HG03196 (cell line): Measurements from ENCODE around the gene HFE.
"Not testable (repeated sequence)": the region's sequence is repeated elsewhere in the genome, so short reads cannot be mapped to it uniquely, and the experiment has no call there.

Experiments used
- ATAC-seq: cut with Tn5 transposase; IDR thresholded peaks from one replicate; pipeline ENCODE4 v1.9.1; 2021; ENCODE audit not compliant: unreplicated experiment

The HFE gene

DNA sequence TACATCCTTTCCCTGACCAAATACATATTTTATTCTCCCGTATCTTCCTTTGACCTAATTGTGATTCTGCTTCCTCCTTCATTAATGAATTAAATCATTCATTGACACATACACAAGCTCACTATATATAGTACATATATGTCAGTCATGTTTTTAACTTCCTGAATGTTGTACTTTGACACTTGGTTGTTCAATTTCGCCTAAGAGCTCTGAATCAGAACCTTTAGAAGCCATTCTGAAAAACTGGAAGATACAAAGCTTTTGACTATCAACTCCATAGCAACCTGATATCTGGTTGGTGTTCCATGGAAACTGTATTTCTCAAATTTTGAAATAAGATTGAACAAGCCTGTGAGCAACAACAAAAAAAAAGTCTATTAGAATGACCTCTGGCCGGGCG is 27.3 kb upstream of the HFE start:
- ATAC-seq, result no peak

DNA sequence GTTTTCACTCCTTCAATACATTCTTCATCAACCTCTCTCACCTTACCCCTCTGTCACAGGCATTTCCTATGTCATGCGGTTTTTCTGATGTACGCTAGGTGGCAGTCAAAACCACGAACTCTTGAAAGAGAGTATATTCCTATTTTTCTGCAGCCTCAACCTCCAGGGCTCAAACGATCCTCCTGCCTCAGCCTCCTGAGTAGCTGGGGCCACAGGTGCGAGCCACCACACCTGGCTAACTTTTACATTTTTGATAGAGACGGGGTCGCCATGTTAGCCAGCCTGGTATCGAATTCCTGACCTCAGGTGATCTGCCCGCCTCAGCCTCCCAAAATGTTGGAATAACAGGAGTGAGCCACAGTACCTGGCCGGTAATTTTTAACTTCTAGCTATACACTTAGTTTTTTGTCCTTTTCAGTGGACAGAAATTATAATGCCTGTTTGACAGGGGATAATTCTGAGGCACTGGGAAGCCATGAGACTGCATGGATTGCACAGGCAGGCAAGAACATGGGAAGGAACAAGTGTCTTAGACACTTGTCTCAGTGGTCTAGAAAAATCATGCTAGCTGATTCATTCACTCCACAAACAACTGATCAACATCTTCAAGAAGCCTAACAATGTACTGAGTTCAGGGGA is 22.5 kb upstream of the HFE start:
- no peak for ATAC-seq

DNA sequence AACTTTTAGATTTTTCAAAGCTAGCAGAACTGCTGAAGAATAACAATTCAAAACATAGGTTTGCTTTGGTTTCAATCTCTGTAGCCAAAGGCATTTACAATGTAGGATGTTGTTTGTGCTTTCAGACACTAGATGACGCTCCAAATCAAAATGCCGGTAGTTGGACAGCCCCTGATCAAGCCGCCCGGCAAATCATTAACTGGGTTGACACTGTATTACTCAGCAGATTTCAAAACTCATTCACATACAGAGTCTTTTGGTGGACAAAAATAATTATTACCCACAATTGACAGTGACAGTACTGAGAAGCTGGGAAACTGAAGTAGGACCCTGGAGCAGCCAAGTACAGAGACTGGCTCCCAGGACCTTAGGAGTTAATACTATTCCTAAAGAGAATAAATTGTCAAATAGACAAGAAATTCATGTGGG is 21.3 kb upstream of the HFE start:
- peak; percentile 81 for ATAC-seq

DNA sequence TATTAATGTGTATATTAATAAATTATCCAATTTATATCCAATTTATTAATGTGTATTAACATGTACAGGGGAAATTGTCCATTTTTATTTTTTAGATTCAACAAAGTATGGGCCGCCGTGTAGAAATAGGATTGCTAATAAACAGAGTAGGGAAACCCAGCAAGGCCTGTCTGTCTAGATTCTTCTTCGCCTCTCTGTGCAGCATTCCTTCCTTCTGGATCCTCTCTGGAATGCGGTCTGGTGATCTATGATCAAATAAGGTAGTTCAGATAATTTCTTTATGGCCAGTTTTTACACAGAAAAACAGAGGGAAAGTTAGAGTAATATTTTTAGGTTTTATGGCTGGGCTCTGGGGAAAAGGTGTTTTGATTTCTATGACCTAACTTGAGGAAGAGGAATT is 19.9 kb upstream of the HFE start:
- ATAC-seq, result no peak

DNA sequence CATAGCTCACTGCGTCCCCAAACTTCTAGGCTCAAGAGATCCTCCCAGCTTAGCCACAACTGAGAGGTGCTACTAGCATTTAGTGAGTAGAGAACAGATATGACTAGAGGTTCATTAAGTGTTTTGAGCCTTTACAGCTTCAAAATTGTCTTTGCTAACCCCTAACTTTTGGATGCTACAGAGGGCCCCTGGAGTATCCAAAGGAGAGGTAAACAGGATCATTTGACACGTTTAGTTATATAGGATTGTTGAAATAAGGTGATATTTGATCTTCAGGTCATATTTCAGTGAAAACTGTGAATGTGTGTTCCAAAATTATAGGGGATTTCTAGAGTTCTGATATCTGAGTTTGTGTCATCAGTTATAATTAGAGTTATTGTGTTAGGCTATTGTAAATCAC is 19.2 kb upstream of the HFE start:
- ATAC-seq, result no peak

GRCh38 chr6:26071135-26071534 is 16.1 kb upstream of the HFE start:
- no peak for ATAC-seq

GRCh38 chr6:26075063-26075717 is 12.0 kb upstream of the HFE start:
- ATAC-seq, result no peak

DNA sequence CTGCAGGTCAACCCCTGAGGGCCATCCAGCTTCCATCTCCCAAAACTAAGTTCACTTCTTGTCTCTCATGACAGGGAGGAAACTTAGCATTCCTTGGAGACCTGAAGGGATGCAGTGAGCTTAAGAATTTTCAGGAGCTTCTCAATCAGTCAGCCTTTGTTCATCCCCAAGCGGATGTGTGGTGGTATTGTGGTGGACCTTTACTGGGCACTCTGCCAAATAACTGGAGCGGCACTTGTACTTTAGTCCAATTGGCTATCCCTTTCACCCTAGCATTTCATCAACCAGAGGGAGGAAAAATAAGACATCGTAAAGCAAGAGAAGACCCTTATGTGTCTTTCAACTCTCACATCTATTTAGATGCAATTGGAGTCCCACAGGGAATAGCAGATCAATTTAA is 9.2 kb upstream of the HFE start:
- ATAC-seq, result not testable (repeated sequence)

DNA sequence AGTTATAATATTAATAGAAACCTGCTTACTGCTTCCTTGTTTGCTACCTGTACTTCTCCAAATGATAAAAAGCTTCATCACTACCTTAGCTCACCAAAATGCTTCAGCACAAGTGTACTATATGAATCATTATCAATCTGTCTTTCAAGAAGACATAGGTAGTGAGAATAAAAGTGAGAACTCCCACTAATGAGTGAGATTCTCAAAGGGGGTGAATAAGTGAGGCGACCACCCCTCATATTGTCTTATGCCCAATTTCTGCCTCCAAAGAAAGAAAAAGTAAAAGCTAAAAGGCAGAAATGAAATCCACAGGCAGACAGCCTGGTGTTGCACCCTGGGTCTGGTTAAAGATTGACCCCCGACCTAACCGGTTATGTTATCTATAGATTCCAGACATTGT is 6.1 kb upstream of the HFE start:
- not testable (repeated sequence) for ATAC-seq

GRCh38 chr6:26086211-26086610 is 1.0 kb upstream of the HFE start:
- ATAC-seq, result no peak

DNA sequence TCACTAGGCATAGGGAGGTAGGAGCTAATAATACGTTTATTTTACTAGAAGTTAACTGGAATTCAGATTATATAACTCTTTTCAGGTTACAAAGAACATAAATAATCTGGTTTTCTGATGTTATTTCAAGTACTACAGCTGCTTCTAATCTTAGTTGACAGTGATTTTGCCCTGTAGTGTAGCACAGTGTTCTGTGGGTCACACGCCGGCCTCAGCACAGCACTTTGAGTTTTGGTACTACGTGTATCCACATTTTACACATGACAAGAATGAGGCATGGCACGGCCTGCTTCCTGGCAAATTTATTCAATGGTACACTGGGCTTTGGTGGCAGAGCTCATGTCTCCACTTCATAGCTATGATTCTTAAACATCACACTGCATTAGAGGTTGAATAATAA is 1.1 kb downstream of the HFE start:
- ATAC-seq, result no peak

DNA sequence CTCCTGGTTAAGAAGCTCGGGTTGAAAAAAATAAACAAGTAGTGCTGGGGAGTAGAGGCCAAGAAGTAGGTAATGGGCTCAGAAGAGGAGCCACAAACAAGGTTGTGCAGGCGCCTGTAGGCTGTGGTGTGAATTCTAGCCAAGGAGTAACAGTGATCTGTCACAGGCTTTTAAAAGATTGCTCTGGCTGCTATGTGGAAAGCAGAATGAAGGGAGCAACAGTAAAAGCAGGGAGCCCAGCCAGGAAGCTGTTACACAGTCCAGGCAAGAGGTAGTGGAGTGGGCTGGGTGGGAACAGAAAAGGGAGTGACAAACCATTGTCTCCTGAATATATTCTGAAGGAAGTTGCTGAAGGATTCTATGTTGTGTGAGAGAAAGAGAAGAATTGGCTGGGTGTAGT is 2.0 kb downstream of the HFE start:
- no peak for ATAC-seq

DNA sequence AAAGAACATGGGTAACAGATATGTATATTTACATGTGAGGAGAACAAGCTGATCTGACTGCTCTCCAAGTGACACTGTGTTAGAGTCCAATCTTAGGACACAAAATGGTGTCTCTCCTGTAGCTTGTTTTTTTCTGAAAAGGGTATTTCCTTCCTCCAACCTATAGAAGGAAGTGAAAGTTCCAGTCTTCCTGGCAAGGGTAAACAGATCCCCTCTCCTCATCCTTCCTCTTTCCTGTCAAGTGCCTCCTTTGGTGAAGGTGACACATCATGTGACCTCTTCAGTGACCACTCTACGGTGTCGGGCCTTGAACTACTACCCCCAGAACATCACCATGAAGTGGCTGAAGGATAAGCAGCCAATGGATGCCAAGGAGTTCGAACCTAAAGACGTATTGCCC is 5.2 kb downstream of the HFE start:
- ATAC-seq, result no peak

DNA sequence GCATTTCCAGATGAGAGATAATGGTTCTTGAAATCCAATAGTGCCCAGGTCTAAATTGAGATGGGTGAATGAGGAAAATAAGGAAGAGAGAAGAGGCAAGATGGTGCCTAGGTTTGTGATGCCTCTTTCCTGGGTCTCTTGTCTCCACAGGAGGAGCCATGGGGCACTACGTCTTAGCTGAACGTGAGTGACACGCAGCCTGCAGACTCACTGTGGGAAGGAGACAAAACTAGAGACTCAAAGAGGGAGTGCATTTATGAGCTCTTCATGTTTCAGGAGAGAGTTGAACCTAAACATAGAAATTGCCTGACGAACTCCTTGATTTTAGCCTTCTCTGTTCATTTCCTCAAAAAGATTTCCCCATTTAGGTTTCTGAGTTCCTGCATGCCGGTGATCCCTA is 6.8 kb downstream of the HFE start:
- ATAC-seq, result no peak

GRCh38 chr6:26097268-26097875 is 10.1 kb downstream of the HFE start:
- ATAC-seq, result no peak

GRCh38 chr6:26103141-26103769 is 16.0 kb downstream of the HFE start:
- ATAC-seq, result peak; percentile 83

DNA sequence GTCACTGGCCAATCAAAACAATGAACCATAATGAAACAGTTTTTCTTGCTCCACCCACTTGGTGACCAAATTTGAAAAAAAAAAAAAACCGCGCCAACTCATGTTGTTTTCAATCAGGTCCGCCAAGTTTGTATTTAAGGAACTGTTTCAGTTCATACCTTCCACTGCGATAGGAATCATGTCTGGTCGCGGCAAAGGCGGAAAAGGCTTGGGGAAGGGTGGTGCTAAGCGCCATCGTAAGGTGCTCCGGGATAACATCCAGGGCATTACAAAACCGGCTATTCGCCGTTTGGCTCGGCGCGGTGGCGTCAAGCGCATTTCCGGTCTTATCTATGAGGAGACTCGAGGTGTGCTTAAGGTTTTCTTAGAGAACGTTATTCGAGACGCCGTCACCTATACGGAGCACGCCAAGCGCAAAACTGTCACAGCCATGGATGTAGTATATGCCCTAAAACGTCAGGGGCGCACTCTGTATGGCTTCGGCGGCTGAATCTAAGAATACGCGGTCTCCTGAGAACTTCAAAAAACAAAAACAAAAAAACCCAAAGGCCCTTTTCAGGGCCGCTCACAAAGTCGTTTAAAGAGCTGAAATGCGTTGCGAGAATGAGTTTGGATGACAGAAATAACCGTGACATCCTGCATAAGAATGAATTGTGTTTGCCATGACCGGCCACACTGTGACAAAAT is 16.7 kb downstream of the HFE start:
- ATAC-seq, result peak; percentile 86

- peak; percentile 2 for ATAC-seq
Observed at GRCh38 chr6:26104457-26105108, 17.4 kb downstream of the HFE start.

- ATAC-seq, result no peak
Observed at GRCh38 chr6:26105109-26105730, 18.0 kb downstream of the HFE start.

GRCh38 chr6:26105842-26106241 is 18.6 kb downstream of the HFE start:
- no peak for ATAC-seq

- no peak for ATAC-seq
Observed at GRCh38 chr6:26107935-26108334, 20.7 kb downstream of the HFE start.
